GM12892 (cell line): ENCODE data around the gene CCL19.
A peak's percentile ranks its signal among the peaks of the same experiment; 100 is the strongest.

Experiments
- DNase-seq: peaks from one replicate; pipeline ENCODE4 v3.0.0; 2011; ENCODE audit not compliant: insufficient read length
- FAIRE-seq: peaks from 2 replicates; lab custom pipeline; 2011; peaks lifted over from hg19 to GRCh38; lab: Jason Lieb, UNC
- POLR2A ChIP-seq: IDR thresholded peaks from 2 replicates; pipeline ENCODE4 v1.6.1; 2011; ENCODE audit warnings: low read depth, low read length, control low read depth
- POLR2AphosphoS5 ChIP-seq: IDR thresholded peaks from 2 replicates; pipeline ENCODE4 v1.6.1; 2011; ENCODE audit warnings: low read depth, low read length, control low read depth
- TAF1 ChIP-seq: IDR thresholded peaks from 2 replicates; pipeline ENCODE4 v1.6.1; 2011; ENCODE audit warnings: low read depth, mild to moderate bottlenecking, control low read depth, low read length, borderline replicate concordance

The CCL19 gene

DNA sequence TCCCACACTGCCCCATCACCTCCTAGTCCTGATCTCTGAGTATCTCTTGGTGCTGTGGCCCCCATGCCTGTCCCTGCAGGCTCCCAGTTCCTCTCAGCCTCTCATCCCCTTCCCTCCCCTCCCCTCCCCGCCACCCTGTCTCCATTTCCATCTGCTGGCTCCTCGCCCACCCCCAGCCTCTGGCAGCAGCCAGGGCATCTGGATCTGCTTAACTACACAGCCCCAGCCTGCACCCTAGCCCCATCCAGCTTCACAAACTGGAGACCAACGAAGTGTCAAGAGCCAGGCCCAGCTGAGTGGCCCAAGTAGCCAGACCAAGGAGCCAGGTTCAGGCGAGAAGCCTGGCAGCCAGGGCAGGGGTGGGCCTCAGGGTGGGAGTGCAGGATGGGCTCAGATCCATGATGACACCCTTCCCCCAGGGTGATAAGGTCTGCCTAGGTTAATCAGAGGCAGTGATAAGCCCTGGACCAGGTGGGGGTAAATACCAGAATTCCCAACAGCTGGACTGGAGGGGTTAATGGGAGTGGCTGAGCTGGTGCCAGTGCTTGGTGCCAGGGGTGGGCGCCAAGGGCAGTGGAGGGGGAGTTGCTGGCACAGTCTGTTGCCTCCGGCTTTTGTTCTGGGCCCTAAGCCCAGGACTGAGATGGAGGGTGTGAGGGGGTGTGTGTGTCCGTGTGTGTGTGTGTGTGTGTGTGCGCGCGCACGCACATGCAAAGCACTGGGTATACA, 36.6 kb downstream of the CCL19 start:
- FAIRE-seq, result no peak
- TF ChIP-seq POLR2A, result no peak

DNA sequence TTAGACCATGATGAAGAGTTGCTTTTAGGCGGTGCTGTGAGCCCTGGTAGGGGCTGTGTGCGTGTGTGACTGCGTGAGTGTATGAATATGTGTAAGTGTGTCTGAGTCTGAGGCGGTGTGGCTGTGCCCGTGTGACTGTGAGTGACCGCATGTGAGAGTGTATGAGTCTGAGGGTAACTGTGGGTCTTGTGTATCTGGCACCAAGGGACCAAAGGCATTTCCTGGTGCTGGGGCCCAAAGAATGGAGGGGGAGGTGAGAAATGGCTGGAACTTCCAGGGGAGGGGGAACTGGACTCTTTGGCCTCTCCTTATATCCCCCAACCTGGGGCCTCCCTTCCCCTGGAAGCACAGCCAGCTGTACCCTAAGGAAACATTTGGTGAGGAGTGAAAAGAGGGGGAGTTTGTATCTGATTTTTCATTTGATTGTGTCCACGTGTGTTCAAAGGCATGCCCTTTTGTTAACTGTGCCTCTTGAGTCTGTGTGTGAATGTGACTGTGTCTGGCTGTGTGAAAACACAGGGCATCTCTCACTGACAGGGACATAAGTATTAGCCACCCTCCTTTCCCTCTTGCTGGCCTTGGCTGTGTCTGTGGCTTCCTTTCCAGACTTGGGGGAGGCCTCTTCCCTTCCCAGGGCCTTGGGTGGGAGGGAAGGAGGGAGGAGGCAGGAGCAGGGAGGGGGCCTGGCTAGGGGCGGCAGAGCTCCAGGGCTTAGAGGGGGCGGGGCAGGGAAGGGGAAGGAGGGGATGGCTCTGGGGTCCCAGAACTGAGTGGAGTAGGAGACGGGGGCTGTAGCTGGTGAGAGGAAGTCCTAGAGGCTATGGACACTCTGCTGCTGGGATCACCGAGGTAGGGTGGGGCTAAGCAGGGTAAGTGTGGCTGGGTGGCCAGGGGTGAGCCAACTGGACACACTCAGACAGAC, 37.7 kb downstream of the CCL19 start:
- no peak for DNase-seq
- TF ChIP-seq POLR2AphosphoS5 (no peak), TAF1 (no peak), POLR2A (no peak)
- no peak for FAIRE-seq

More for the DNA sequence above, 36.6 kb downstream of the CCL19 start:
- DNase-seq, result no peak

DNA sequence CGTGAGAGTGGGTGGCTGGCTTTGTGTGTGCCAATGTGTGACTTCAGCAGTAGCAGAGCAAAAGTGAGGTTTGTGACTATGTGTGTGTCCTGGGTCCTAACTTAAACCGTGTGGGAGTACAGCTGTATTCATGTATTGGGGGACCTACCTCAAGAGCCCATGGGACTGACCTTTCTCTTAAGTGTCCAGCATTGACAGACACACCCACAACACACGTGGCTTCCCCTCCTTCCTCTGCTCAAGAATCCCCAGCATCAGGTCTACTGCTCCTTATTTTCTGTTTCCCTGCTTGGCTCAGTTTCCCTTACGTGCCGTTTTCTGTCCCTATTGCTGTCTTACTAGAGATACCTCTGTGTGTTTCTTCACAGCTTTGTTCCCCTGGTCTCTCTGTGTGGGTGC, 38.5 kb downstream of the CCL19 start:
- TF ChIP-seq POLR2A (no peak), TAF1 (no peak), POLR2AphosphoS5 (no peak)
- DNase-seq (no peak), FAIRE-seq (no peak)

DNA sequence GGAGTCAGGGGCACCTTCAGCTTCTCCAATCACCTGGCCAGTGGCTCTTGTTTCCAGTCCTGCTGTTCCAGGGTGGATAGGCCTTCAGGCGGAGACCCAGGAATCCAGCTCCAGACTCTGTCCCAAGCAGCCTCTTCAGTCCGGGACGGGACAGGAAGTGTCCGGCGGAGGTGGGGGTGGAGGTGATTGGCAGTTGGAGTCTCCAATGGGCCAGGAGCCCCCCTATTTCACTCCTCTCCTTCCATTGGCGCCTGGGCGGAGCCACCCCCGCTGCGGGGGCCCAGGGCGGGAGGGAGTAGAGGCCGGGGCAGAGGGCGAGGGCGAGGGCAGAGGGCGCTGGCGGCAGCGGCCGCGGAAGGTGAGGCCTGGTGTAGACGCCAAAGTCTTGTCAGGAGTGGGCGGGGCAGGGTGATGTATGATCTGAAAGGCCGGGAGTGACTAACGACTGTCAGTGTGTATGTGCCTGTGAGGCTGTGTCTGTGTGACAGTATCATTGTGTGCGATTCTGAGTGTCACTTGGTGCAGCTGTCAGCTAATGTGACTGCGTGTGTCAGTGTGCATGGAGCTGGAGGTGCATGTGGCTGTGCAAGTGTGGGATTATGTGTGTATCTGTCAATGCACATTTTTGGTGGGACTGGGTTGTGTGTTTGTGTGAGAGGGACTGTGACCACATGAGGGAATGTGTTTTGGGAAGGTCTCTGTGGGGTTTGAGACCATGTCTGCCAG, 39.0 kb downstream of the CCL19 start, which contains the start of gene IL11RA:
Gene IL11RA, plus strand, starts transcription at position 310 of the 726 bp plus-strand sequence. CDS start 3,033 bp downstream, outside the sequence.
- TF ChIP-seq POLR2A, result no peak
- TF ChIP-seq POLR2AphosphoS5, result peak; percentile 40; the same call in 1 of the 2 replicates
- FAIRE-seq (no peak), DNase-seq (no peak)

DNA sequence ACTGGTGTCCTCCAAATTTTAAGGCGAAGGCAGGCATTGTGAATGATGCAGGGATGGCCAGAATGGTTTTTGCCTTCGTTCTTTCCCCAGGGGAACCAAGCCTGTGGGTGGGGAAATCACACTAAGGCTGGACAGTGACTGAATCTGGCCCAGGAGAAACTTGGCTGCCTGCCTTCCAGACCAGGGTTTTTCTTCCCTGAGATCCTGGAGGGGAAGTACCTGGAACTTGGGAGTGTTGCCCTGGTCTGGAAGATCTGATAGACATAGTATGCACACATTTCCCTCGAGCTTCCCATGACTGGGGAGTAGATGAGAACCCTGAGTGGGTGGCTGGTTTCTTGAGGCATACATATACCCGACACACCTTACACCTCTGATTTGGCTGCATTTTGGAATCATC, 39.8 kb downstream of the CCL19 start:
- TF ChIP-seq TAF1 (no peak), POLR2AphosphoS5 (no peak), POLR2A (no peak)
- FAIRE-seq (no peak), DNase-seq (no peak)

DNA sequence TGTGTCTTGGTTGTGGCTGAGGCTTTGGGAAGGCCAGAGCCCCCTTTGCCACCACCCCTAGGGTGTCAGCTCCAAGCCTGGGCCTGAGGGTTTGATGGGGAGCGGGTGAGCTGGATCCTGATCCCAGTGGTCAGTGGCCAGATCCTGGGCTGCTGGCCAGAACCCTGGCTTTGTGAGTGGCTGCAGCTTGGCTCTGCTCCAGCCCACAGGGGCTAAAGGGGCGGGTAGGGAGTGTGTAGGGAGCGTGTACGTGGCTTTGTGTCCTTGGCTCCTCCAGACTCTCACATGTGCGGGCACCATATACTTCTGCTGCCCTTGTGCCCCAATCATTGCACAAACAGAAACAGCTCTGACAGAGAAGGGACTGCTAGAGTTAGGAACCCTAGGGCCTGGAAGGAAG, 40.3 kb downstream of the CCL19 start:
- FAIRE-seq, result no peak

DNA sequence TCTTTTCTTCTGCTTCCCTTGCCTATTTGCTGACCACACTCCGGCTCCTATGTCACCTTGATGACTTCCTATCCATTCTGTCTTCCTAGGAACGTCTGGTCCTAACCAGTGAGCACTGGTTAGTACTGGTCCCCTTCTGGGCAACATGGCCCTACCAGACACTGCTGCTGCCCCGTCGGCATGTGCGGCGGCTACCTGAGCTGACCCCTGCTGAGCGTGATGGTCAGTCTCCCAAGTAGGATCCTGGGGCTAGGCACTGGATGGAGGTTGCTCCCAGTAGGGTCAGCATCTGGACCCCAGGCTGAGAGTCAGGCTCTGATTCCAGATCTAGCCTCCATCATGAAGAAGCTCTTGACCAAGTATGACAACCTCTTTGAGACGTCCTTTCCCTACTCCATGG, 42.4 kb downstream of the CCL19 start:
- FAIRE-seq, result no peak
- TF ChIP-seq POLR2A (no peak), POLR2AphosphoS5 (no peak), TAF1 (no peak)
- DNase-seq, result no peak

More for the DNA sequence above, 40.3 kb downstream of the CCL19 start:
- DNase-seq, result no peak
- TF ChIP-seq POLR2AphosphoS5 (no peak), POLR2A (no peak), TAF1 (no peak)

DNA sequence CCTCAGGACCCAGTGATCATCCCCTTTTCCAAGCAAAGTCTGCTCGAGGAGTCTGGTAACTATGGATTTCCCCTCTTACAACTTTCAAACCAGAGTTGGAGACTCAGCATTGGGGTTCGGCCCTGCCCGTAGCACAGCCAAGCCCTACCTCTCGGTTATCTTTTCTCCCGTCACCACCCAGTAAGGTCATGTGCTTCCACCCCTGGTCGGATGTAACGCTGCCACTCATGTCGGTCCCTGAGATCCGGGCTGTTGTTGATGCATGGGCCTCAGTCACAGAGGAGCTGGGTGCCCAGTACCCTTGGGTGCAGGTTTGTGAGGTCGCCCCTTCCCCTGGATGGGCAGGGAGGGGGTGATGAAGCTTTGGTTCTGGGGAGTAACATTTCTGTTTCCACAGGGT, 43.4 kb downstream of the CCL19 start:
- no peak for TF ChIP-seq POLR2A
- TF ChIP-seq POLR2AphosphoS5, result no peak
- TF ChIP-seq TAF1, result no peak
- no peak for FAIRE-seq
- no peak for DNase-seq

DNA sequence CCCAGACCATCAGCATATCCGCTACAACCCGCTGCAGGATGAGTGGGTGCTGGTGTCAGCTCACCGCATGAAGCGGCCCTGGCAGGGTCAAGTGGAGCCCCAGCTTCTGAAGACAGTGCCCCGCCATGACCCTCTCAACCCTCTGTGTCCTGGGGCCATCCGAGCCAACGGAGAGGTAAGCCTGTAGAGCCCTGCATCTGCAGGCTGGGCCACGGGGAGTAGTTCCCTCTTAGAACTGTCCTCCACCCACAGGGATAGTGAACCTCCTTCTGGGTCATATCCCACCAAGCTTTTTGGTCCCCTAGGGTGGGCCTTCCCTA, 44.0 kb downstream of the CCL19 start:
- TF ChIP-seq TAF1 (no peak), POLR2A (no peak), POLR2AphosphoS5 (no peak)
- no peak for DNase-seq
- peak; percentile 65 for FAIRE-seq

DNA sequence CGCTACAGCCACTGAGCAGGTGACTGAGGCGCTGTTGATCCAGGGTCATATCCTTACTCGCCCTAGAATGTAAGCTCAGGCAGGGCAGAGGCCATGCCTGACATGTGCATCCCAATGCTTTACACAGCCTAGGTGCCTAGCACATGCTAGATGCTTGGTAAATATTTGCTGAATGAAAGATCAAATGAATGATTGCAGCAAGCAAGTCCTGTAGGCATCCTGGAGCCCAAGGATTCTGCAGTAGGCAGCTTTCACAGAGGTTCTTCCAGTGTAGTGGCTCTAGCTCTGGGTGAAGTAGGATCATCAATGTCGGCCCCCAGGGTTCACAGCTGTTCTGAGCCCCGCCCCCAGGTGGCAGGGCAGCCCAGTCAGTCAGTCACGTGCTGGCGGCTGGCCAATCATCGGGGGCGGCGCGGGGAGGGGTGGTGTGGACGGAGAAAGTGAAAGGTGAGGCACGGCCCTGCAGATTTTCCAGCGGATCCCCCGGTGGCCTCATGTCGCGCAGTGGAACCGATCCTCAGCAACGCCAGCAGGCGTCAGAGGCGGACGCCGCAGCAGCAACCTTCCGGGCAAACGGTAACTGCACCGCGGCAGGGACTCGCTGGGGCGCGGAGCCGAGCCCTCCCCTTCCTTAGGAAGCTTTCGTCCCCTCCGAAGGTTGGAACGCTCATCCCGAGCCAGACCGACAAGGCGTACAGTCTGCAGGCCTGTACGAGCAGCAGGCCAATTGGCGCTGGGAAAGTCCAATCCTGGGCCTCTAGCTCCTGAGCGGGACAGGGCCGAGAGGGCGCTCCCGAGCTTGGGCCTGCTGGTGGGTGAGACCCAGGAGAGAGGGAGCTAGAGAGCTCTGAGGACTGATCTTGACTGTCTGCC, 44.6 kb downstream of the CCL19 start, which contains the start of gene GALT:
Gene GALT, plus strand, starts transcription at position 465 of the 873 bp plus-strand sequence. Its CDS starts 30 bp downstream, at position 495.
- TF ChIP-seq POLR2AphosphoS5 (peak; percentile 68), TAF1 (peak; percentile 83), POLR2A (peak; percentile 66; the same call in 1 of the 2 replicates)
- DNase-seq (peak; percentile 94), FAIRE-seq (peak; percentile 97)
